Loucy (cell line): ENCODE results near the gene FAM200C.

Experiments
- EZH2phosphoT487 ChIP-seq: fragments of 200-600 bp; IDR thresholded peaks from 2 replicates; pipeline ENCODE4 v1.6.1; 2018; ENCODE audit warnings: antibody characterized with exemption, mild to moderate bottlenecking, moderate library complexity, borderline replicate concordance
- TF ChIP-seq, protein P1 (sequence below): fragments of 200-600 bp; sonication (generic); conservative IDR thresholded peaks from 2 replicates; pipeline ENCODE4 v1.5.1; 2014; ENCODE audit warnings: mild to moderate bottlenecking, antibody characterized with exemption, low read length

DNA sequence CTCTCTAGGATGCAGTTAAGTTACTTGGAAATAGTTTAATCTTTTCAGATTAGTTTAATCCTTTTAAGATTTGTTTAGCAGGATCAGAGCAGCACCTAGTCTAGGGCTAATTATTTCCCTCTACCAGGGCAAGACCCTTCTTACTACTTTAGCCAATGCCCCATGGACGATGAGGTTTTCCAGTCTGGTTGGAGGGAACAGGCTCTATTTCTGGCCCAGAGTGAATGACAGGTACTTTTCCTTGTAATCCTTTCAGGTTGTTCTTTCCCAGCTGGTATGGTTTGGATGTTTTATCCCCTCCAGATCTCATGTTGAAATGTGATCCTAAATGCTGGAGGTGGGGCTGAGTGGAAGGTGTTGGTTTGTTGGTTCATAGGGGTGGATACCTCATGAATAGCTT lies 49.0 kb upstream of the FAM200C start:
- TF ChIP-seq, protein P1, sequence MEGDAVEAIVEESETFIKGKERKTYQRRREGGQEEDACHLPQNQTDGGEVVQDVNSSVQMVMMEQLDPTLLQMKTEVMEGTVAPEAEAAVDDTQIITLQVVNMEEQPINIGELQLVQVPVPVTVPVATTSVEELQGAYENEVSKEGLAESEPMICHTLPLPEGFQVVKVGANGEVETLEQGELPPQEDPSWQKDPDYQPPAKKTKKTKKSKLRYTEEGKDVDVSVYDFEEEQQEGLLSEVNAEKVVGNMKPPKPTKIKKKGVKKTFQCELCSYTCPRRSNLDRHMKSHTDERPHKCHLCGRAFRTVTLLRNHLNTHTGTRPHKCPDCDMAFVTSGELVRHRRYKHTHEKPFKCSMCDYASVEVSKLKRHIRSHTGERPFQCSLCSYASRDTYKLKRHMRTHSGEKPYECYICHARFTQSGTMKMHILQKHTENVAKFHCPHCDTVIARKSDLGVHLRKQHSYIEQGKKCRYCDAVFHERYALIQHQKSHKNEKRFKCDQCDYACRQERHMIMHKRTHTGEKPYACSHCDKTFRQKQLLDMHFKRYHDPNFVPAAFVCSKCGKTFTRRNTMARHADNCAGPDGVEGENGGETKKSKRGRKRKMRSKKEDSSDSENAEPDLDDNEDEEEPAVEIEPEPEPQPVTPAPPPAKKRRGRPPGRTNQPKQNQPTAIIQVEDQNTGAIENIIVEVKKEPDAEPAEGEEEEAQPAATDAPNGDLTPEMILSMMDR: no peak
- no peak for TF ChIP-seq EZH2phosphoT487
